Spinal cord (tissue), 10 donors: ENCODE data around the gene ADAMTSL2. TPM values are rescaled to one million over a fixed set of nuclear protein-coding genes. Genes with fewer than 3 reads are reported as not detected.

Experiments used
- DNase-seq, 6 donors: peaks; one replicate each; pipeline versions ENCODE4 v3.0.0 to v3.0.0-alpha.2; 2013 to 2015; ENCODE audit warnings: low spot score in 6 of 6, low read depth in 4 of 6
- H3K27ac ChIP-seq: one replicate; pipeline ENCODE4 v1.5.1; 2013; ENCODE audit warnings: low read depth, low read length, control low read depth
- H3K27me3 ChIP-seq: one replicate; pipeline ENCODE4 v1.6.1; 2013; ENCODE audit warnings: low read length; ENCODE audit not compliant: control insufficient read depth, insufficient read depth
- H3K36me3 ChIP-seq: one replicate; pipeline ENCODE4 v1.6.1; 2013; ENCODE audit warnings: low read length; ENCODE audit not compliant: control insufficient read depth, insufficient read depth
- H3K4me1 ChIP-seq: one replicate; pipeline ENCODE4 v1.6.1; 2013; ENCODE audit warnings: low read length; ENCODE audit not compliant: control insufficient read depth, insufficient read depth
- H3K4me3 ChIP-seq: one replicate; pipeline ENCODE4 v1.5.1; 2013; ENCODE audit warnings: low read depth, low read length, control low read depth
- H3K9me3 ChIP-seq: one replicate; pipeline ENCODE4 v1.6.1; 2013; ENCODE audit warnings: low read length; ENCODE audit not compliant: control insufficient read depth, insufficient read depth
- WGBS: methylation state at CpG from one replicate; pipeline ENCODE4 v1.1.5; 2013; ENCODE audit warnings: missing lambda C conversion rate; ENCODE audit not compliant: insufficient coverage; 5-methylcytosine and 5-hydroxymethylcytosine counted together
- polyA plus RNA-seq, 2 donors: library from polyadenylated mRNA; unstranded; fragments of 120-200 nt; gene quantifications; one replicate each; pipeline ENCODE4 v1.2.1, GENCODE V29; 2013; ENCODE audit not compliant: insufficient read length in 2 of 2
- total RNA-seq, 2 donors: library from RNA; depleted of rRNA in 1 of 2; stranded (reverse); fragments of 120-200 nt in 1 of 2; fragments of >200 nt in 1 of 2; gene quantifications; one replicate each; pipeline versions ENCODE4 v1.2.3 to v1.2.4, GENCODE V29; 2013 to 2014
- donor health status: healthy.

ADAMTSL2 gene
- total and polyA plus RNA-seq, 4 donors = 3.7 to 9.0 (median 7.8) TPM

DNA sequence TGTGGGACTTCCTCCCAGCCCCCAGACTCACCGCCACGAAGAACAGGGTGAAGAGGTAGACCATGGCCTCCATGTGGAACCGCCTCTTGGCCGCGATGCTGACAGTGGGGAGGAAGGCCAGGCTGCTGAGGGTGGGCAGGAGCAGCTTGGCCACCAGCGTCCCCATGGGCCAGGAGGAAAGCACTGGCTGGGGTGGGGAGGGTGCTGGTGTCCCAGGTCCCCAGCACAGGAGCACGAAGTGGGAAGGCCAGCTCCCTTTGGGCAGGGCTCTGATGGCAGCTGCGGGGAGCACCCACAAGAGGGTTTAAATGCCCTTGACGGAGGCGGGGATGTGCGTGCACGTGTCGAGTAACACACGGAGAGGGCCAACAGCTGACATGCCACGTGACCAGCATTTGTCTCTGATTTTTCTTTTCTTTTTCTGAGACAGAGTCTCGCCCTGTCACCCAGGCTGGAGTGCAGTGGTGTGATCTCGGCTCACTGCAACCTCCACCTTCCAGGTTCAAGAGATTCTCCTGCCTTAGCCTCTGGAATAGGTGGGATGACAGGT, 9.8 kb upstream of the ADAMTSL2 start, which contains the start of gene MYMK:
MYMK (minus strand) TSS at position 281 of the 550 bp plus-strand sequence; CDS start at position 166, 115 bp downstream.
- Histone ChIP-seq H3K4me3 (no peak within 1 kb of the TSS), H3K9me3 (no peaks in the 10 kb centered on the region), H3K4me1 (peaks cover 45% of the 10 kb centered on the region), H3K27ac (no peak within 1 kb of the TSS), H3K27me3 (peaks cover 3% of the 10 kb centered on the region), H3K36me3 (no peaks in the 10 kb centered on the region)
- WGBS = 89% methylated on average over 15 of the region's 17 CpGs
- DNase-seq = no peak

GRCh38 chr9:133525677-133526076, 8.8 kb upstream of the ADAMTSL2 start:
- WGBS = 65% methylated on average over 4 of the region's 8 CpGs
- H3K4me3 ChIP-seq = no peak overlapping the region
- DNase-seq = no peak
- peaks cover 3% of the 10 kb centered on the region for H3K27me3 ChIP-seq
- no peak overlapping the region for H3K27ac ChIP-seq
- H3K36me3 ChIP-seq = no peaks in the 10 kb centered on the region
- peaks cover 48% of the 10 kb centered on the region for H3K4me1 ChIP-seq
- no peaks in the 10 kb centered on the region for H3K9me3 ChIP-seq

DNA sequence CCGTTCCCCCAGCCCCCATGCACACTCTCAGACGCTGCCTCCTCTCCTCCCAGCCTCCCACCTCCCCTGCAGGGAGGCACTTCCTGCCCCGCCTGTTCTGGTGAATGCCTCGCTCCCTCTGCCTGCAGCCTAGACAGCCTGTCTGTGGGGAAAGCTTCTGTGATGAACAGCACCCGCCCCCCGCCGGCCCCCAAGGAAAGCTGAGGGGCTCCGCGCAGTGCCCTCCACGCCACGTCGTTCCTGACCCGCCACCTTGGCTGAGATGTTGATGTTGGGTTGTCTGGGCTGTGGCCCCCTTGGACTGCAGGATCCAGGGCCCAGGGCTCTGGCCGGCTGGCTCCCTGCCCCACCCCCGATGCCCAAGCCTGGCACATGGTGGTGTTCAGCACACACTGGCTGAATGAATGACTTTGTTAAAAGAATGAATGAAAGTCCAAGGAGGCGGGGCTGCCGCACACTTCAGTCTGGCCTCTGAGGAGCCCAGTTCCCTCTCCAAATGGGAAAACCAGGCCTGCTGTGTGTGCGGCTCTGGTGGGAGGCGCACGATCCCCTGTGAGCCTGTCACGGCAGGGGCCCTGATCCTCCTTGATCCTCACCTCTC, 7.7 kb upstream of the ADAMTSL2 start:
- peak in 2 of 6 donors; percentile 37 to 70 for DNase-seq
- Histone ChIP-seq H3K27ac (peak overlapping the region; percentile 16), H3K4me1 (peaks cover 48% of the 10 kb centered on the region)

GRCh38 chr9:133527444-133527920, 7.0 kb upstream of the ADAMTSL2 start:
- peak in 2 of 6 donors; percentile 66 to 74 for DNase-seq
- Histone ChIP-seq H3K27me3 (peaks cover 3% of the 10 kb centered on the region), H3K27ac (peak overlapping the region; percentile 16), H3K36me3 (no peaks in the 10 kb centered on the region), H3K4me1 (peaks cover 53% of the 10 kb centered on the region), H3K9me3 (no peaks in the 10 kb centered on the region), H3K4me3 (no peak overlapping the region)
- WGBS = 19% methylated on average over 18 of the region's 18 CpGs

More for the DNA sequence above, 7.7 kb upstream of the ADAMTSL2 start:
- Histone ChIP-seq H3K36me3 (no peaks in the 10 kb centered on the region), H3K27me3 (peaks cover 3% of the 10 kb centered on the region), H3K4me3 (no peak overlapping the region), H3K9me3 (no peaks in the 10 kb centered on the region)
- 31% methylated on average over 21 of the region's 21 CpGs for WGBS

DNA sequence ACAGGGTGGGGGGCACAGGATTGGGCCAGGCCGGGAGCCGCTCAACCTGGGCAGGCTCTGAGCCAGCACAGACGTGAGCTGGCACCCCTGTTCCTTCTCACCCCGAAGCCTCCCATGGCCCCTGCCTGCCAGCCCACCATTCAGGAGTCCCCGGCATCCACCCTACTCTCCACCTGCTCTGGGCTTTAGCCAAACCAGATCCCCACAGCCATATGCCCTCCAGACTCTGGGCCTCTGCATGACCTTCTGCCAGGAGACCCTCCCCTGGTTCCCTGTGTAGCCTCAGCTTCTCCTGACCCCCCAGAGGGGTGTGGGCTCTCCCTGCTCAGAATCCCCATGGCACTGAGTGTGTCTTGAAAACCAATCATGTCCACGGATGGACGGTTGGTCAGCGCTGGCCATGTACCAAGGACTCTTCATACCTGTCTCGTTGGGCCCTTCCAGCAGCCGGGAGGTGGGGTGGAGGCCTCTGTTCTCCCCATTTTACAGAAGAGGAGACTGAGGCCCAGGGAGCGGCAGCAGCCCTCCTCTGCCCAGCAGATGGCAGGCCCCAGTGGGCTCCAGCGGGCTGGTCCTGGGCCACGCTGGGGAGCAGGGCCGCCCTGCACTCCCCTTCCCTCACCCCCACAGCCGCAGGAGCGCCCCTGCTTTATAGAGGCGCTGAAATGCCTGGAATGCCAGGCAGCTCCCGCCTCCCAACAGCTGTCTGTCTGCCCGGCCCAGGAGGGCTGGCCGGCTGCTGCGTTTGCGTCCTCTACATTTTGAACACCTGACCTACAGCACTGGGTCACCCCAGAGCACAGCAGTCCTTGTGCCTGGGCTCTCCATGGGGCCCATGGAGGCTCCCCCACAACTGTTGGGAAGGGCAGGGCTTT, 6.3 kb upstream of the ADAMTSL2 start:
- H3K36me3 ChIP-seq = no peaks in the 10 kb centered on the region
- H3K9me3 ChIP-seq = no peaks in the 10 kb centered on the region
- 55% methylated on average over 21 of the region's 22 CpGs for WGBS
- peaks cover 60% of the 10 kb centered on the region for H3K4me1 ChIP-seq
- H3K27ac ChIP-seq = no peak overlapping the region
- H3K27me3 ChIP-seq = peaks cover 3% of the 10 kb centered on the region
- H3K4me3 ChIP-seq = no peak overlapping the region
- DNase-seq = no peak

DNA sequence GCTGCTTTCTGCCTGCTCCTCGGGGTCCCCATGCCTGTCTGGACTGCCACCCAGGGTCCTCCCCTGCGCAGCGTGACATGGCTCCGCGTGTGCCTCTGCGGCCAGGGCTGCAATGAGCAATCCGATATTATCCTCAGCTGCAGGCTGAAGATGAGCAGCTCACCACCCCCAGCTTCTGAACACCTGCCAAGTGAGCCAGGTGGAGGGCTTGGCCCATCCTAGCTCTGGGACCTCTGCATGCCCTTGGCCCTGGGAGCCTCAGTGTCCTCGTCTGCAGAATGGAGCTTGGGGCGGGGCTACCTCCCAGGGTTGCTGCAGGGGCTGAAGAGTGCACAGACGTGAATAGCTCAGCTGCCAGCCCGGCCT, 5.6 kb upstream of the ADAMTSL2 start:
- Histone ChIP-seq H3K27me3 (peaks cover 3% of the 10 kb centered on the region), H3K36me3 (no peaks in the 10 kb centered on the region), H3K4me3 (no peak overlapping the region), H3K27ac (no peak overlapping the region), H3K9me3 (no peaks in the 10 kb centered on the region), H3K4me1 (peaks cover 66% of the 10 kb centered on the region)
- WGBS = 62% methylated on average over 10 of the region's 11 CpGs
- no peak for DNase-seq

- no peaks in the 10 kb centered on the region for H3K9me3 ChIP-seq
- no peaks in the 10 kb centered on the region for H3K36me3 ChIP-seq
- no peak for DNase-seq
- no peak overlapping the region for H3K27ac ChIP-seq
- peaks cover 4% of the 10 kb centered on the region for H3K27me3 ChIP-seq
- no peak overlapping the region for H3K4me3 ChIP-seq
- 76% methylated on average over 7 of the region's 7 CpGs for WGBS
- H3K4me1 ChIP-seq = peaks cover 68% of the 10 kb centered on the region
Observed at GRCh38 chr9:133529457-133529856, 5.0 kb upstream of the ADAMTSL2 start.

GRCh38 chr9:133529874-133530273, 4.6 kb upstream of the ADAMTSL2 start:
- no peaks in the 10 kb centered on the region for H3K9me3 ChIP-seq
- H3K36me3 ChIP-seq = no peaks in the 10 kb centered on the region
- H3K4me3 ChIP-seq = no peak overlapping the region
- H3K27ac ChIP-seq = no peak overlapping the region
- 82% methylated on average over 5 of the region's 7 CpGs for WGBS
- peaks cover 72% of the 10 kb centered on the region for H3K4me1 ChIP-seq
- peaks cover 5% of the 10 kb centered on the region for H3K27me3 ChIP-seq
- DNase-seq = no peak

GRCh38 chr9:133531293-133531692, 3.2 kb upstream of the ADAMTSL2 start:
- Histone ChIP-seq H3K27ac (no peak overlapping the region), H3K4me1 (peaks cover 79% of the 10 kb centered on the region), H3K27me3 (peaks cover 7% of the 10 kb centered on the region), H3K9me3 (no peaks in the 10 kb centered on the region), H3K36me3 (no peaks in the 10 kb centered on the region), H3K4me3 (no peak overlapping the region)
- DNase-seq = no peak
- 75% methylated on average over 9 of the region's 9 CpGs for WGBS
